ENCODE data around the gene GRAP. TPM values are rescaled to one million over a fixed set of nuclear protein-coding genes. Genes with fewer than 3 reads are reported as not detected.
A peak's percentile ranks its signal among the peaks of the same experiment; 100 is the strongest.

Gene GRAP
- total and polyA plus RNA-seq, 10 of the 15 experiments (the other 5 are each of a cell fraction or from before 2014, with no cell fraction given) = 0.58 to 78.3 (median 36.6) TPM

GRCh38 chr17:19002805-19003542, 43.8 kb downstream of the GRAP start:
- Histone ChIP-seq H3K4me1 (ENCODE audit: control insufficient read depth, insufficient read depth, low read length) (peaks cover 25% of the 10 kb centered on the region), H3K27me3 (replicated peaks in 1 of 2; ENCODE audit: control insufficient read depth in 2 of 2, insufficient read depth in 2 of 2, low read length in 1 of 2) (no peaks in the 10 kb centered on the region), H3K4me3 (peak overlapping the region; percentile 88), H3K4me2 (ENCODE audit: control insufficient read depth, insufficient read depth) (peak overlapping the region; percentile 56), H3K9ac (ENCODE audit: control insufficient read depth, insufficient read depth, low read length) (no peak overlapping the region; the same call in 1 of the 2 replicates), H4K20me1 (ENCODE audit: control insufficient read depth, insufficient read depth) (no peaks in the 10 kb centered on the region), H3K27ac (ENCODE audit: control insufficient read depth, insufficient read depth) (no peak overlapping the region), H3K79me2 (ENCODE audit: control insufficient read depth, insufficient read depth, low read length) (peaks cover 12% of the 10 kb centered on the region), H3K36me3 (ENCODE audit: control insufficient read depth in 2 of 2, insufficient read depth in 2 of 2, low read length in 1 of 2) (peaks cover 0 to 3% of the 10 kb centered on the region in 2 experiments; a peak in 3 of 4 replicates), H2AFZ (ENCODE audit: control insufficient read depth, low read depth, low read length) (no peak overlapping the region), H3K9me3 (replicated peaks; ENCODE audit: control insufficient read depth, insufficient read depth, low read length) (no peaks in the 10 kb centered on the region)
- peak; percentile 12; the same call in 2 of the 3 replicates for ATAC-seq
- intact Hi-C loops (cut with micrococcal nuclease; ENCODE audit: unreplicated experiment) (no loop called here), in situ Hi-C loops (cut with MboI) (no loop called here)
- ChIA-PET SMC1A (ENCODE audit: uncharacterized antibody, unreplicated experiment) (interaction anchor here (0.8 to 1.2 kb wide), 2 partner anchors 42 kb away, joined by 3 read pairs; no protein-coding TSS in a partner anchor), CTCF (interaction anchor here (1.3 to 1.8 kb wide), 3 partner anchors 12 to 144 kb away, joined by 4 to 5 read pairs (median 5); no protein-coding TSS in a partner anchor), POLR2A (no interaction called here), RAD21 (ENCODE audit: unreplicated experiment) (interaction anchor here (1.1 to 3.5 kb wide), 2 partner anchors 42 to 99 kb away, joined by 3 to 13 read pairs; no protein-coding TSS in a partner anchor)
- 84% methylated on average over 11 of the region's 11 CpGs for WGBS (ENCODE audit: insufficient coverage, insufficient replicate concordance, low lambda C conversion rate, missing lambda C conversion rate)
- no peak for TF ChIP-seq ZSCAN29 (IDR thresholded peaks at IDR 0.05)
- TF ChIP-seq POLR2A (IDR thresholded peaks at IDR 0.05; ENCODE audit: low read depth, low read length) = 0 out of 2 replicates have a peak, but pooled peaks have one; percentile 11
- no peak for TF ChIP-seq E2F8 (IDR thresholded peaks at IDR 0.05; ENCODE audit: low read depth, partially characterized antibody)
- no peak for TF ChIP-seq NFIC (IDR thresholded peaks at IDR 0.05; ENCODE audit: low read depth, low read length)
- TF ChIP-seq NFXL1 (IDR thresholded peaks at IDR 0.05; ENCODE audit: borderline replicate concordance) = peak; percentile 46; the same call in 1 of the 2 replicates
- 0 out of 2 replicates have a peak, but pooled peaks have one; percentile 23 for TF ChIP-seq IRF4 (IDR thresholded peaks at IDR 0.05; ENCODE audit: low read depth, low read length)
- TF ChIP-seq PAX8 (IDR thresholded peaks at IDR 0.05) = no peak
- TF ChIP-seq CHD2 (IDR thresholded peaks at IDR 0.05; ENCODE audit: borderline replicate concordance, low read depth, low read length) = no peak
- TF ChIP-seq SMARCA5 (IDR thresholded peaks at IDR 0.05) = peak; percentile 77; the same call in 1 of the 2 replicates
- no peak for TF ChIP-seq SUZ12 (IDR thresholded peaks at IDR 0.05; ENCODE audit: unreplicated experiment)
- no peak for TF ChIP-seq SRF (IDR thresholded peaks at IDR 0.05; ENCODE audit: low read depth in 2 of 2, low read length in 2 of 2)
- no peak for TF ChIP-seq CREB1 (IDR thresholded peaks at IDR 0.05; ENCODE audit: low read depth)
- TF ChIP-seq POLR2AphosphoS2 (IDR thresholded peaks at IDR 0.05; ENCODE audit: low read depth, low read length) = no peak
- no peak for TF ChIP-seq MTA2 (IDR thresholded peaks at IDR 0.05; ENCODE audit: low read depth)
- TF ChIP-seq PML (IDR thresholded peaks at IDR 0.05; ENCODE audit: low read length) = no peak
- TF ChIP-seq SIX5 (IDR thresholded peaks at IDR 0.05; ENCODE audit: low read depth, low read length, severe bottlenecking) = no peak
- no peak for TF ChIP-seq NKRF (conservative IDR thresholded peaks at IDR 0.05)
- 0 out of 2 replicates have a peak, but pooled peaks have one; percentile 27 for TF ChIP-seq ZNF217 (IDR thresholded peaks at IDR 0.05)
- BruUV-seq (replicated peaks) = no TSS peak
- FAIRE-seq = peak; percentile 59
- DNase-seq (ENCODE audit: low read depth, low spot score) = no peak
